Tibial nerve (tissue), 4 donors: ENCODE results near the gene NDUFB7. TPM values are rescaled to one million over a fixed set of nuclear protein-coding genes. Genes with fewer than 3 reads are reported as not detected.
"Not testable (repeated sequence)": the region's sequence is repeated elsewhere in the genome, so short reads cannot be mapped to it uniquely, and the experiment has no call there.

Experiments used
- DNase-seq, 2 donors: peaks; one replicate each; pipeline ENCODE4 v3.0.0-alpha.2; 2019; ENCODE audit warnings: low spot score in 2 of 2
- H3K27ac ChIP-seq, 4 donors: fragments of 200-600 bp; sonication (generic) in 3 of 4; one replicate each; pipeline ENCODE4 v1.5.1; 2017 to 2019; ENCODE audit warnings: mild to moderate bottlenecking in 1 of 4
- H3K27me3 ChIP-seq, 2 donors: fragments of 200-600 bp; sonication (generic) in 1 of 2; one replicate each; pipeline versions ENCODE4 v1.5.1 to v1.6.0; 2017 to 2019
- H3K36me3 ChIP-seq, 3 donors: fragments of 200-600 bp; sonication (generic); one replicate each; pipeline ENCODE4 v1.5.1; 2018 to 2019
- H3K4me1 ChIP-seq, 4 donors: fragments of 200-600 bp; sonication (generic) in 3 of 4; one replicate each; pipeline ENCODE4 v1.5.1; 2017 to 2019
- H3K4me3 ChIP-seq, 4 donors: fragments of 200-600 bp; sonication (generic) in 3 of 4; one replicate each; pipeline ENCODE4 v1.5.1; 2017 to 2019; ENCODE audit warnings: mild to moderate bottlenecking in 1 of 4, moderate library complexity in 1 of 4
- H3K9me3 ChIP-seq, 4 donors: fragments of 200-600 bp; sonication (generic) in 3 of 4; one replicate each; pipeline ENCODE4 v1.5.1; 2017 to 2019
- EP300 ChIP-seq, 2 donors: sonication (generic); formaldehyde crosslinking; IDR thresholded peaks; one replicate each; pipeline ENCODE4 v1.6.1; 2017; ENCODE audit warnings: antibody characterized with exemption in 2 of 2, mild to moderate bottlenecking in 1 of 2
- POLR2A ChIP-seq, 2 donors: fragments of 450-650 bp; IDR thresholded peaks; one replicate each; pipeline ENCODE4 v1.6.1; 2017; ENCODE audit warnings: antibody characterized with exemption in 2 of 2, mild to moderate bottlenecking in 2 of 2, moderate library complexity in 2 of 2
- WGBS, 2 donors: methylation state at CpG; one replicate each; pipeline ENCODE4 v1.1.5; 2018; 5-methylcytosine and 5-hydroxymethylcytosine counted together
- total RNA-seq, 4 donors: library from RNA; depleted of rRNA; stranded (reverse); fragments of >200 nt; gene quantifications; one replicate each; pipeline ENCODE4 v1.1.0, GENCODE V29; 2016
- TF ChIP-seq, protein P1 (sequence below), 5 experiments: fragments of 200-600 bp in 3 of 5; fragments of 450-650 bp in 2 of 5; sonication (generic) in 3 of 5; IDR thresholded peaks; one replicate each; pipeline ENCODE4 v1.5.1; 2016 to 2019; ENCODE audit warnings: antibody characterized with exemption in 5 of 5, mild to moderate bottlenecking in 3 of 5, moderate library complexity in 2 of 5

The NDUFB7 gene
- total RNA-seq, 4 donors from 2014 or later = 315 to 444 (median 398) TPM

DNA sequence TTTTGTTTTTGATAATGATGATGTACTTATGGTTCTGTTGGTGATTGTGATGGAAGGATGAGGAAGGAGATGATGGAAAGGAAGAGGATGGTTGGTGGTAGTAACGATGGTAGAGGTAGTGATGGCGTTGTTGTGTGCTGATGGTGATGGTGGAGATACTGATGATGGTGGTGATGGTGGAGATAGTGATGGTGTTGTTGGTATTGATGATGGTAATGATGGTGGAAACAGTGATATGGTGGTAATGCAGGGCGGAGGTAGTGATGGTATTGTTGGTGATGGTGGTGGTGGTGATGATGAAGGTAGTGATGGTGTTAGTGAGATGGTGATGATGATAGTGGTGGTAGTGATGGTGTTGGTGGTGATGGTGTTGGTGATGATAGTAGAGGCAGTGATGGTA lies 23.7 kb upstream of the NDUFB7 start:
- Histone ChIP-seq H3K4me1 (no peaks in the 10 kb centered on the region), H3K27ac (no peak overlapping the region), H3K27me3 (no peaks in the 10 kb centered on the region), H3K36me3 (no peaks in the 10 kb centered on the region), H3K4me3 (no peak overlapping the region), H3K9me3 (no peaks in the 10 kb centered on the region)
- 90 to 94% methylated on average over 3 of the region's 3 CpGs for WGBS, 2 donors
- TF ChIP-seq POLR2A (IDR thresholded peaks at IDR 0.05) = no peak
- no peak for TF ChIP-seq EP300 (IDR thresholded peaks at IDR 0.05)
- TF ChIP-seq, protein P1, sequence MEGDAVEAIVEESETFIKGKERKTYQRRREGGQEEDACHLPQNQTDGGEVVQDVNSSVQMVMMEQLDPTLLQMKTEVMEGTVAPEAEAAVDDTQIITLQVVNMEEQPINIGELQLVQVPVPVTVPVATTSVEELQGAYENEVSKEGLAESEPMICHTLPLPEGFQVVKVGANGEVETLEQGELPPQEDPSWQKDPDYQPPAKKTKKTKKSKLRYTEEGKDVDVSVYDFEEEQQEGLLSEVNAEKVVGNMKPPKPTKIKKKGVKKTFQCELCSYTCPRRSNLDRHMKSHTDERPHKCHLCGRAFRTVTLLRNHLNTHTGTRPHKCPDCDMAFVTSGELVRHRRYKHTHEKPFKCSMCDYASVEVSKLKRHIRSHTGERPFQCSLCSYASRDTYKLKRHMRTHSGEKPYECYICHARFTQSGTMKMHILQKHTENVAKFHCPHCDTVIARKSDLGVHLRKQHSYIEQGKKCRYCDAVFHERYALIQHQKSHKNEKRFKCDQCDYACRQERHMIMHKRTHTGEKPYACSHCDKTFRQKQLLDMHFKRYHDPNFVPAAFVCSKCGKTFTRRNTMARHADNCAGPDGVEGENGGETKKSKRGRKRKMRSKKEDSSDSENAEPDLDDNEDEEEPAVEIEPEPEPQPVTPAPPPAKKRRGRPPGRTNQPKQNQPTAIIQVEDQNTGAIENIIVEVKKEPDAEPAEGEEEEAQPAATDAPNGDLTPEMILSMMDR (IDR thresholded peaks at IDR 0.05) = no peak
- no peak for DNase-seq

DNA sequence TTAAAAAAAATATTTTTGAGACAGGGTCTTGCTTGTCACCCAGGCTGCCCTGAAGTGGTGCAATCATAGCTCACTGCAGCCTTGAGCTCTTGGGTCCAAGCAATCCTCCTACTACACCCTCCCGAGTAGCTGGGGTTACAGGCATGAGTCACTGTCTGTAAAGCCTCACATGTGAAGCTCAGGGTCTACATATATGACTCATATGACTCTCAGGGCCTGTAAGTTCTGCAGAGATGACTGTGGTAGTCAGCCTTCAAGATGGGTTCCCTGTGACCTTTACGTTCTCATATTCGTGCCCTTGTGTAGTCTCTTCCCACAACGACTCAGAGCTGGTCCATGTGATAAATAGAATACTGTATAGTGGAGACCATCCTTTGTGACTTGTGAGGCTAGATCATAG lies 17.6 kb upstream of the NDUFB7 start:
- 100% methylated on average over 3 of the region's 4 CpGs; no CpG with 5 or more reads in 1 of the 2 donors for WGBS, 2 donors
- not testable (repeated sequence) for H3K4me3 ChIP-seq, H3K36me3 ChIP-seq, H3K9me3 ChIP-seq, DNase-seq, H3K27me3 ChIP-seq, H3K27ac ChIP-seq, H3K4me1 ChIP-seq

DNA sequence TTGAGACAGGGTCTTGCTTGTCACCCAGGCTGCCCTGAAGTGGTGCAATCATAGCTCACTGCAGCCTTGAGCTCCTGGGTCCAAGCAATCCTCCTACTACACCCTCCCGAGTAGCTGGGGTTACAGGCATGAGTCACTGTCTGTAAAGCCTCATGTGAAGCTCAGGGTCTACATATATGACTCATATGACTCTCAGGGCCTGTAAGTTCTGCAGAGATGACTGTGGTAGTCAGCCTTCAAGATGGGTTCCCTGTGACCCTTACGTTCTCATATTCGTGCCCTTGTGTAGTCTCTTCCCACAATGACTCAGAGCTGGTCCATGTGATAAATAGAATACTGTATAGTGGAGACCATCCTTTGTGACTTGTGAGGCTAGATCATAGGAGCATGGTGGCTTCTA lies 13.3 kb upstream of the NDUFB7 start:
- H3K9me3 ChIP-seq, H3K27me3 ChIP-seq, DNase-seq, H3K4me1 ChIP-seq, H3K36me3 ChIP-seq, H3K4me3 ChIP-seq, H3K27ac ChIP-seq: not testable (repeated sequence)
- WGBS, 2 donors = 50 to 74% methylated on average over 1 to 3 of the region's 3 CpGs

DNA sequence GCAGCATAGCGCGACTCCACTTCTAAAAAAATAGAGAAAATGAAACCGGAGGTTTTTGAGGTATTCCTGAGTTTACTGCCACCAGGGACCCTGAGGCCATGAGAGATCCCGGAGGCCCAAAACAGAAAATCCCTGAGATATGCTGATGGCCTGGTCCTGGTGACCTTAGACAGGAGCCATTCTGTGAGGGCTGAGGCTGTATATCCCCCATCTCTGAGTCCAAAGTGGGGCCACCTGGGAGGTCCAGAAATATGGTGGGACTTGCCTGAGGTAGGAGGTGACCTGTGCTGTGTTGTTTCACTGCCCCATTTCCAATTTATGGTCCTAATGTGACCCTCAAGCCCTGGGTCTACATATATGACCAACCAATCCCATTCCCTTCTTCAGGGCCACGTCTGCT lies 12.5 kb upstream of the NDUFB7 start:
- not testable (repeated sequence) for H3K36me3 ChIP-seq, H3K27ac ChIP-seq, H3K9me3 ChIP-seq, H3K27me3 ChIP-seq, DNase-seq, H3K4me1 ChIP-seq
- H3K4me3 ChIP-seq = peak overlapping the region in 1 of 4 donors; percentile 21
- 78 to 83% methylated on average over 5 of the region's 5 CpGs for WGBS, 2 donors

DNA sequence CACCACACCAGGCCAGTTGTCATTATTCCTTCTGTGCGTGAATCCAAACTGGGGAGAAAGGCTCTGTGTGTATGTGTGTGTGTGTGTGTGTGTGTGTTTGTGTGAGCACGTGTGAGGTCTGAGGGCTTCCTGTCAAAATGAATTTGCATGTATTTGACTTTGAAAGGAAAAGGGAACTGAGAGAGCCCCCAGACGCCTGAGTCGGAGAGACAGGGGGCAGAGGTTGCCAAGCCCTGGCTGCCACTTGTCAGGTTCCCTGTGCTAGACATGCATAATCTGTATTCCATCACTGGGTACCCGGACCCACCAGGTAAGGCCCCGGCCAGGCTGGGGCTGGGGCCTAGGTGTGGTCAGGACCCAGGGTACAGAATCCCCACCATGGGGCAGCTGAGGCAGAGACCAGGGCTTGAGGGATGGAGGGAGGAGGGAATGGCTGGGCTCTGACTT lies 11.1 kb upstream of the NDUFB7 start, which contains the start of gene CLEC17A:
CLEC17A (plus strand) TSS at position 191 of the 447 bp plus-strand sequence; CDS start at position 268, 77 bp downstream.
- no peak for TF ChIP-seq POLR2A (IDR thresholded peaks at IDR 0.05)
- TF ChIP-seq EP300 (IDR thresholded peaks at IDR 0.05) = no peak
- TF ChIP-seq, protein P1 (IDR thresholded peaks at IDR 0.05) = no peak
- Histone ChIP-seq H3K4me3 (peak within 1 kb of the TSS in 1 of 4 donors; percentile 21), H3K27ac (no peak within 1 kb of the TSS), H3K27me3 (no peaks in the 10 kb centered on the region), H3K36me3 (no peaks in the 10 kb centered on the region), H3K4me1 (no peaks in the 10 kb centered on the region), H3K9me3 (no peaks in the 10 kb centered on the region)
- 38 to 45% methylated on average over 6 of the region's 6 CpGs for WGBS, 2 donors
- DNase-seq = no peak

DNA sequence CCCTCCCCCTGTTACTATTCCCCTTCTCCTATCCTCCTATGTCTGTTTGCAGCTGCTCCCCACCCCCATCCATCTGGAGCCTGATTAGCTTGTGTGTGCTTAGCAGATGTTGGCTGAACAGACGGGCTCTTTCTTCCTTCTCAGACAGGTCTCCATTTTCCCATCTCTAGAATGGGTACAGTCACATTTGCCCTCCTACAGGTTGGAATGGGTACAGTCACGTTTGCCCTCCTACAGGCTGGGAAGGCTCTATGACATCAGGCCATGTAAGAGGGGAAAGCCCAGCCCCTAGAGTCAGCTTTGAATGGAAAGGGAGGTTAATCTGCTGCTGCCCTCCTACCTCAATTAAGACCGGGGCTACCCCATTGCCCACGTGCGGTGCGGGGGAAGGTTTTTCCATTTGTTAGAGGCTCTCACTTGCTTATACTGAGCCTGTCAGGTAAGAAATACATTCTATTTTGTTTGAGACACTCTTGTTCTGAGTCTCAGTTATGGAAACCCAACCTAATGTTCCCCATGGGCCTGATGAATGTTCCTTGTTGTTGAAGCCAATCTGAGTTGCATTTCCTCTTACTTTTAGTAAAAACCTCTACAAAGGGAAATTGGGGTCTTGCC lies 8.9 kb upstream of the NDUFB7 start:
- no peaks in the 10 kb centered on the region for H3K4me1 ChIP-seq
- H3K36me3 ChIP-seq = no peaks in the 10 kb centered on the region
- 59 to 62% methylated on average over 6 of the region's 6 CpGs for WGBS, 2 donors
- no peaks in the 10 kb centered on the region for H3K27me3 ChIP-seq
- no peak overlapping the region for H3K27ac ChIP-seq
- H3K9me3 ChIP-seq = no peaks in the 10 kb centered on the region
- no peak overlapping the region for H3K4me3 ChIP-seq
- DNase-seq = no peak
- no peak for TF ChIP-seq EP300 (IDR thresholded peaks at IDR 0.05)

DNA sequence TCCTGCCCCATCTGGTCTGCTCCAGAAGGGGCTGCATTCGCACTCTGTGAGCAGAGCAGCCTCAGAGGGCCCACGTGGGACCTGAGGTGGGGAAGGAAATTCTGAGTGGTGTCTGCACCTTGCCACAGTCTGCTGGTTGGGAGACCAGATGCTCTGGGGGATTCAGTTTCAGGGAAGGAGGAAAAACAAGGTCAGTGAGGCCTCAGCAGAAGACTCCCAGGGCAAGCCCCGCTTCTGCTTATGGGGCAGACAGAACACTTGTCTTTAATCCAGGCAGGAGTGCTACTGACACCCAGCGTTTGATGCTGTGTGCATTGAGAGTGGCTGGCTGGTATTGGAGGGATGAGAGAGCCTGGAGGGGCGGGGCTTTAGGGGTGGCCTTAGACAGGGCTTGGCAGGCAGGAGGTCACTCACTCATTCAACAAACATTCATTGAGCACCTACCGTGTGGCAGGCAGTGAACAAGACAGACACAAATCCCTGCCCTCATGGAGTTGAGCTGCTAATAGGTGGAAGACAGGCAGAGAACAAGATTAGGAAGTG lies 6.1 kb upstream of the NDUFB7 start:
- H3K27ac ChIP-seq = no peak overlapping the region
- no peaks in the 10 kb centered on the region for H3K27me3 ChIP-seq
- no peak overlapping the region for H3K4me3 ChIP-seq
- H3K36me3 ChIP-seq = no peaks in the 10 kb centered on the region
- TF ChIP-seq POLR2A (IDR thresholded peaks at IDR 0.05) (no peak), EP300 (IDR thresholded peaks at IDR 0.05) (no peak)
- TF ChIP-seq, protein P1 (IDR thresholded peaks at IDR 0.05) = no peak
- peaks cover 0 to 10% (median 3%) of the 10 kb centered on the region in 4 donors for H3K4me1 ChIP-seq
- WGBS, 2 donors = 43 to 48% methylated on average over 6 of the region's 6 CpGs
- H3K9me3 ChIP-seq = no peaks in the 10 kb centered on the region
- no peak for DNase-seq
